Natural killer cell (primary cell): ENCODE results near the gene NECTIN4. TPM values are rescaled to one million over a fixed set of nuclear protein-coding genes. Genes with fewer than 3 reads are reported as not detected.
"Not testable (repeated sequence)": the region's sequence is repeated elsewhere in the genome, so short reads cannot be mapped to it uniquely, and the experiment has no call there.

Experiments used
- ATAC-seq, 3 donors: fragments of 150-1000 bp in 2 of 3; fragments of 200-7000 bp in 1 of 3; cut with Tn5 transposase; 1 replicate in 1 of 3; 2 replicates in 2 of 3; pipeline ENCODE4 v1.10.0; 2021; ENCODE audit warnings: mild to moderate bottlenecking in 2 of 3, moderate library complexity in 2 of 3
- DNase-seq, 2 donors: peaks; one replicate each; pipeline versions ENCODE4 v3.0.0 to v3.0.0-alpha.2; 2013 to 2021; ENCODE audit warnings: mixed read lengths in 1 of 2
- H3K27ac ChIP-seq: one replicate; pipeline ENCODE4 v1.5.1; 2013; ENCODE audit warnings: mild to moderate bottlenecking, low read length
- H3K27me3 ChIP-seq: one replicate; pipeline ENCODE4 v1.6.1; 2013; ENCODE audit warnings: low read length; ENCODE audit not compliant: control insufficient read depth, insufficient read depth
- H3K36me3 ChIP-seq: one replicate; pipeline ENCODE4 v1.6.1; 2013; ENCODE audit warnings: low read length; ENCODE audit not compliant: control insufficient read depth, insufficient read depth
- H3K4me1 ChIP-seq: one replicate; pipeline ENCODE4 v1.6.1; 2013; ENCODE audit warnings: low read length; ENCODE audit not compliant: control insufficient read depth, insufficient read depth
- H3K4me3 ChIP-seq: one replicate; pipeline ENCODE4 v1.5.1; 2013; ENCODE audit warnings: low read length
- H3K9me3 ChIP-seq: one replicate; pipeline ENCODE4 v1.6.1; 2013; ENCODE audit warnings: low read length; ENCODE audit not compliant: control insufficient read depth, insufficient read depth
- H3K27ac Mint-ChIP-seq, 2 donors: one replicate each; pipeline ENCODE4 v1.8.0; 2022; ENCODE audit warnings: mild to moderate bottlenecking in 2 of 2, mixed read lengths in 2 of 2, moderate library complexity in 1 of 2
- H3K27me3 Mint-ChIP-seq, 2 donors: one replicate each; pipeline ENCODE4 v1.8.0; 2022; ENCODE audit warnings: low read depth in 2 of 2, mixed read lengths in 2 of 2
- H3K36me3 Mint-ChIP-seq: one replicate; pipeline ENCODE4 v1.8.0; 2022; ENCODE audit warnings: mixed read lengths
- H3K4me1 Mint-ChIP-seq, 2 donors: one replicate each; pipeline ENCODE4 v1.8.0; 2022; ENCODE audit warnings: mixed read lengths in 2 of 2
- H3K4me3 Mint-ChIP-seq: one replicate; pipeline ENCODE4 v1.8.0; 2022; ENCODE audit warnings: mild to moderate bottlenecking, moderate library complexity, mixed read lengths
- H3K9me3 Mint-ChIP-seq, 2 donors: one replicate each; pipeline ENCODE4 v1.8.0; 2022; ENCODE audit warnings: mixed read lengths in 2 of 2
- CTCF ChIP-seq: fragments of 200-600 bp; IDR thresholded peaks from one replicate; pipeline ENCODE4 v1.8.0; 2022; ENCODE audit warnings: antibody characterized with exemption
- WGBS: methylation state at CpG from one replicate; pipeline ENCODE4 v1.1.7; 2013; ENCODE audit warnings: missing lambda C conversion rate; ENCODE audit not compliant: insufficient coverage; 5-methylcytosine and 5-hydroxymethylcytosine counted together
- intact Hi-C: fragments of 100-400 bp; cut with micrococcal nuclease; formaldehyde crosslinking; loops from one replicate; pipeline ENCODE4 v1.14.2; 2022
- total RNA-seq, 4 donors: library from RNA; stranded (reverse); fragments of 120-200 nt in 1 of 4; gene quantifications; one replicate each; pipeline versions ENCODE4 v1.2.3 to v1.2.4, GENCODE V29; 2013 to 2022

Gene NECTIN4
- total RNA-seq, 3 donors from 2014 or later (not counting 1 experiment from before 2014, with no cell fraction given), result 0.07 to 0.09 TPM; not detected in 1

- Histone ChIP-seq H3K27ac (peak overlapping the region; percentile 66), H3K9me3 (no peaks in the 10 kb centered on the region), H3K36me3 (peaks cover 42% of the 10 kb centered on the region), H3K4me3 (no peak overlapping the region), H3K27me3 (no peaks in the 10 kb centered on the region), H3K4me1 (peaks cover 38% of the 10 kb centered on the region)
- TF ChIP-seq CTCF, result peak; percentile 57
- H3K36me3 Mint-ChIP-seq, result peaks cover 8% of the 10 kb centered on the region
- 73% methylated on average over 10 of the region's 10 CpGs for WGBS
- peak overlapping the region; percentile 88 to 96 for H3K27ac Mint-ChIP-seq
- no peaks in the 10 kb centered on the region for H3K27me3 Mint-ChIP-seq
- peak; percentile 67 to 81 (median 74) for ATAC-seq
- peaks cover 33 to 43% of the 10 kb centered on the region in 2 donors for H3K4me1 Mint-ChIP-seq
- peak; percentile 50 to 86 for DNase-seq
- intact Hi-C loops, result loop anchor here (2.0 kb wide), 1 partner anchor 34 kb away; the partner anchor contains the start of gene UFC1
- no peaks in the 10 kb centered on the region for H3K9me3 Mint-ChIP-seq
- H3K4me3 Mint-ChIP-seq, result peak overlapping the region; percentile 95
Observed at GRCh38 chr1:161119092-161119903, 29.9 kb upstream of the NECTIN4 start.

- Histone ChIP-seq H3K27ac (peak within 1 kb of the TSS; percentile 88), H3K4me1 (peaks cover 38% of the 10 kb centered on the region), H3K9me3 (no peaks in the 10 kb centered on the region), H3K27me3 (no peaks in the 10 kb centered on the region), H3K36me3 (peaks cover 32% of the 10 kb centered on the region), H3K4me3 (peak within 1 kb of the TSS; percentile 96)
- DNase-seq (peak; percentile 85 to 93), ATAC-seq (peak; percentile 77 to 89 (median 85))
- peak within 1 kb of the TSS; percentile 95 for H3K4me3 Mint-ChIP-seq
- peaks cover 8% of the 10 kb centered on the region for H3K36me3 Mint-ChIP-seq
- H3K27ac Mint-ChIP-seq, result peak within 1 kb of the TSS; percentile 88 to 96
- TF ChIP-seq CTCF, result no peak
- intact Hi-C loops, result loop anchor here (1.0 to 2.0 kb wide), 2 partner anchors 14 to 35 kb away; partner anchors contain the start of genes DEDD and UFC1
- H3K9me3 Mint-ChIP-seq, result no peaks in the 10 kb centered on the region
- no peaks in the 10 kb centered on the region for H3K27me3 Mint-ChIP-seq
- under 1% methylated on average over 58 of the region's 58 CpGs for WGBS
- peaks cover 39 to 46% of the 10 kb centered on the region in 2 donors for H3K4me1 Mint-ChIP-seq
Observed at GRCh38 chr1:161117759-161118581, 28.6 kb upstream of the NECTIN4 start, which contains the start of the genes NIT1 and PFDN2. NIT1 (plus strand) TSS chr1:161118105; CDS start chr1:161118177, 72 bp downstream. PFDN2 (minus strand) TSS chr1:161118037; CDS start chr1:161118026, 11 bp downstream.

GRCh38 chr1:161115961-161116360, 26.6 kb upstream of the NECTIN4 start:
- Histone ChIP-seq H3K4me1 (peaks cover 38% of the 10 kb centered on the region), H3K36me3 (peaks cover 12% of the 10 kb centered on the region)
- Mint-ChIP-seq H3K4me1 (peaks cover 46 to 51% of the 10 kb centered on the region in 2 donors), H3K27ac (peak overlapping the region in 1 of 2 donors; percentile 36), H3K4me3 (peak overlapping the region; percentile 47)
- H3K4me3 ChIP-seq, H3K9me3 Mint-ChIP-seq, H3K36me3 Mint-ChIP-seq, H3K27me3 ChIP-seq, DNase-seq, H3K27ac ChIP-seq, H3K27me3 Mint-ChIP-seq, ATAC-seq, intact Hi-C loops, H3K9me3 ChIP-seq: not testable (repeated sequence)
- 88% methylated on average over 6 of the region's 6 CpGs for WGBS
